CD4-positive, alpha-beta T cell treated with Interferon alpha-2 for 1 hour (primary cell): Measurements from ENCODE around the gene PCNX3.

ENCODE experiments used
- DNase-seq, 2 donors: peaks; one replicate each; pipeline ENCODE4 v3.0.0-alpha.2; 2020 to 2022

The PCNX3 gene

GRCh38 chr11:65640483-65641296 lies 25.1 kb downstream of the PCNX3 start:
- peak; percentile 62 to 79 for DNase-seq

GRCh38 chr11:65641297-65642013 lies 25.9 kb downstream of the PCNX3 start:
- no peak for DNase-seq

- no peak for DNase-seq
These were observed 26.6 kb downstream of the PCNX3 start for GRCh38 chr11:65642014-65642671.

- no peak for DNase-seq
These were observed 28.4 kb downstream of the PCNX3 start for GRCh38 chr11:65643971-65644370.

GRCh38 chr11:65644837-65645236 lies 29.3 kb downstream of the PCNX3 start:
- DNase-seq = no peak

GRCh38 chr11:65645710-65646109 lies 30.1 kb downstream of the PCNX3 start:
- DNase-seq = no peak

GRCh38 chr11:65646288-65646957 lies 30.8 kb downstream of the PCNX3 start:
- no peak for DNase-seq

GRCh38 chr11:65646958-65647701 lies 31.6 kb downstream of the PCNX3 start:
- no peak for DNase-seq

GRCh38 chr11:65648997-65649493 lies 33.5 kb downstream of the PCNX3 start:
- DNase-seq = no peak

GRCh38 chr11:65649656-65650546 lies 34.3 kb downstream of the PCNX3 start:
- DNase-seq = no peak

GRCh38 chr11:65650547-65651338 lies 35.2 kb downstream of the PCNX3 start:
- DNase-seq = no peak

GRCh38 chr11:65651339-65651588 lies 35.7 kb downstream of the PCNX3 start:
- DNase-seq = no peak

- no peak for DNase-seq
These were observed 36.3 kb downstream of the PCNX3 start for GRCh38 chr11:65651589-65652510.

- peak; percentile 97 for DNase-seq
These were observed 37.1 kb downstream of the PCNX3 start for GRCh38 chr11:65652511-65653228.

- DNase-seq = no peak
These were observed 38.0 kb downstream of the PCNX3 start for GRCh38 chr11:65653229-65654225.

- no peak for DNase-seq
These were observed 39.1 kb downstream of the PCNX3 start for GRCh38 chr11:65654375-65655349.
